HG02588 (cell line): Measurements from ENCODE around the gene KRT15.

Experiments used
- ATAC-seq: cut with Tn5 transposase; IDR thresholded peaks from one replicate; pipeline ENCODE4 v1.9.1; 2021; ENCODE audit warnings: mild to moderate bottlenecking, moderate library complexity; ENCODE audit not compliant: unreplicated experiment

KRT15 gene

GRCh38 chr17:41505809-41506767 lies 12.6 kb downstream of the KRT15 start:
- no peak for ATAC-seq

DNA sequence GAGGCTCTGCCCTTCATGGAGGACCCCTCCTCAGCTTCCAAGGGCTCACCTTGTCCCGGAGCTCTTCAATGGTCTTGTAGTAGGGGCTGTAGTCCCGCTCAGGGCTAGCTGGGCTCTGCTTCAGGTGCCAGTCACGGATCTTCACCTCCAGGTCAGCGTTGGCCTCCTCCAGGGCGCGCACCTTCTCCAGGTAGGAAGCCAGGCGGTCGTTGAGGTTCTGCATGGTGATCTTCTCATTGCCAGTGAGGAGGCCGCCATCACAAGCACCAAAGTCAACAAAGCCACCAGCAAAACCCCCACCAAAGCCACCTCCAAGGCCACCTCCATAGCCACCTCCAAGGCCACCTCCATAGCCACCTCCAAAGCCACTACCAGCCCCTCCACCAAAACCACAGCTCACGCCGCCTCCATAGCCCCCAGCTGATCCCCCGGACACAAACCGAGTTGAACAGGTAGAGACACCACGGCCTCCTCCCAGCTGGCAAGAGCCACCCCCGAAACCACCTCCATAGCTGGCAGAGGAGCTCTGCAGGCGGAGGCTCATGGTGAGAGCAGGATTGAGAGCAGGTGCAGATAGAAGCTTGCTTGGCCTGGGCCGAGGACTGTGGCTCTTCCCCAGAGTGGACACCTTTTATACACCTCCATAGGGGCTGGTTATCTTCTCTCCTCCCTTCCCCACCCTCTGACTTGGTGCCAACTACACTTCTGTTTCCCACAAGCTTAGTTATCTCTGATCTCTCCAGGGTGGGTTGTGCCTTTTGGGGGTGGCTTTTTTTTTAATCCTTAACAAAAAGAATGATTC lies 13.5 kb downstream of the KRT15 start, which contains the start of gene KRT13:
Gene KRT13, minus strand, starts transcription at position 606 of the 802 bp plus-strand sequence. Its CDS starts 62 bp downstream, at position 544.
- ATAC-seq: no peak

GRCh38 chr17:41504246-41504977 lies 14.3 kb downstream of the KRT15 start:
- no peak for ATAC-seq

GRCh38 chr17:41503202-41503601 lies 15.5 kb downstream of the KRT15 start:
- ATAC-seq: no peak

DNA sequence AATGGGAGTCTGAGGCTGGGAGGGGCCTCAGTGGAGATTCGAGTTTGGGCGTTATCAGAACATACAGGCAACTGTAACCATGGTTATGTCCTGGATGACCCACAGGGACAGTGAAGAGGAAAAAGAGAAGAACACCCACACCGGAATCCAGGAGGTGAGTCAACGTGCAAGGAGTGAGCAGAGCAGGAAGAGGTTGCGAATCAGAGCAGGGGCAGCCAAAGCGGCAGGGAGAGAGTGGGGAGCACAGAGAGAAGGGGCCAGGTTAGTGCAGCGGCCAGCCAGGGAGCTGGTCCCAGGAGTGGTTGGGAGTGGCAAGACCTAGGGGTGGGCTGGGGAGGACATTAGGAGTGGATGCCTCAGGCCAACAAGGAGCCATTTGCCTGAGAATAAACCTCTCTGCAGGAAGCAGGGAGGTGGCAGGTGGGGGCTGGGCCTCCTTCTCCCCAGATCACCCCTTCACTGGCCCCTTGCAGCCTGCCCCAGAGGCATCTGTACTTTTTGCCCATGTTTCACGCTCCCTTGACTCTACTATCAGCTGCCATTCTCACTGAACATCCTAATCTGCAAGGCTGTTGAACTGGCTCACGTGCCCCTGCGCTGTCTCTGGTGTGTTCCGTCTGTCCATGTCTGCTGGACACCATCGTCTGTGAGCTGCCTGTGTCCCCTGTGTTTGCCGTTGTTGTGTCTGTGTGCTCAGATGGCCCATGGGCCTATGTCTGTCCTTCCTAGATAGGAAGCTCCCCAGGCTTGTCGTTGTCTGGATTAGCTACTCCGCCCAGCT lies 18.4 kb downstream of the KRT15 start:
- ATAC-seq: no peak

DNA sequence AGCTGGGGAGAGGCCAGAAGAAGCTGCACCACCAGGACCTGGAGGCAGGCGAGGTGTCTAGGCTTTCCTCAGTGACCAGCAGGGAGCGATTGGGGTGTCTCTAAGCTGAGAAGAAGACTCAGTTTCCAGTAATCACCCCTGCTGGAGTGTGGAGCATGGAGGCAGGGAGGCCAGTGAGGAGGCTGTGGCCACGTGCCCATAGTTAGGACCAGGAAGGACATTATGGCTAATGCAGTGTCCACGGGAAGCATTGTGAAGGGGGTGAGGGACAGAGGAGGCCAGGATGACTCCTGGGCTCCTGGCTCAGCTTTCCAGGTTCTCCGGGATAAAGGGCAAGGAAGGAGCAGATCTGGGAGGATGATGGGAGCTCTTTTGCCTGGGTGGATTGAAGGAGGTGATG lies 19.0 kb downstream of the KRT15 start:
- no peak for ATAC-seq

DNA sequence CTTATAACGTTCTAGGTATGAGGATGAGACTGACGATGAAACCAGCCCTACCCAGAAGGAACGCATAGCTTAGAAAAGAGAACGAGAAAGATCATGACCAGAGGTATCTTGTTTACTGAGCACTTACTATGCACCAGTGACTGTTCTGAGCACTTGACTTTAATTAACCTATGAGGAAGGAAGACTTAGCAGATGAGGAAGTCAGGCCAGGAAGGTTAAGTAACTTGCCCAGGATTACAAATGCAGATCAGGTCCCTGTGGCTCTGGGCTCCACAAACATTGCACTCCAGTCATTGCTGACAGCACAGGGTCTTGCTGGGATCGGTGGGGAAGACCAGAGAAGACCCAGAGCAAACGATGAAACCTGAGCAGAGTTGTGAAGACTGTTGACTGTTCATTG lies 20.4 kb downstream of the KRT15 start:
- no peak for ATAC-seq

DNA sequence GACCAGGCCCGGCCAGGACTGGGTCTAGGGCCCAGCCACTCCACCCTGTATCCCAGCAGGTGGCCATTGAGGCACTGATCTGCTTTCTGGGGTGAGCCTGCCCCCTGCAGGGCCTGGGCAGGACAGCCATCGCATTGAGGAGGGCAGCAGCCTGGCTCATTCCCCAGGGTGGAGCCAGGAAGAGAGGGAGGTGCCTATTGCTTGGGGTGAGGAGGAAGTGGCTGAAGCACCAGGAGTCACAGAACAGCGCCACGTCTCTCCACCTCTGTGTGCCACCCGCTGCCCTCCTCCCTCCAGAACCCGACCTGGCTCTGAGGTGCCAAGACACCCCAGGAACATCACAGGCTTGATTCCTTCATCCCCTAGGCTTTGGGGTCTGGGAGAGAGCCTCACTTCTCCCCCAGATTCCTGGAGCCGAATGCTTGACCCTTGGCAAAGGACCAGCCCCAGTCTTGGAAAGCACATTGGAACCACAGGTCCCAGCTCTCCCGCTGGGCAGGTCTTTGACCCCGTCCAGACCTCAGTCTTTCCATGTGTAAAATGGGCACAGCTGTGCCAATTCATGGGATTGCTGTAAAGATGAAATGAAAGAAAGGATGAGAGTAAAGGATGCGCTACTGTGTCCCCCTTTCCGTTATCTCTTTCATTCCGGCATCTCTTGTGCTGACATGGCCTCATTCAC lies 21.7 kb downstream of the KRT15 start:
- ATAC-seq: peak; percentile 47

DNA sequence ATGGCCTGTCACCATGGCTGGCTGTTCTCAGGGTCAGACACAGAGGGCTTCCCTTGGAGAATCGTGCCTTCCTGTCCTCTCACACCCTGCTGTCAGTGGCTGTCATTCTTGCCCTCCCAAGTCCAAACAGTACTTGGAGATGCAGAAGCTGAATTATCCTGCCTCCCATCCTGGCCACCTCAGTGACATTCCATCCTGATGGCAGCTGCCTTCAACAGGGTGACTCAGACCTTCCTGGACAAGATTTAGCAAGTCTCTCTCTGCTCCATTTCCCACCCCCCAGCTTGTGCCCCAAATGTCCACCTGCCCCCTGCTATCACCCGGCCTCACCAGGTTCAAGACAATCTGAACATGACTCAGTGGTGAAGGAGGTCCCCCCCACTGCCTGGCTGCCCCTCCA lies 24.2 kb downstream of the KRT15 start:
- ATAC-seq: no peak

DNA sequence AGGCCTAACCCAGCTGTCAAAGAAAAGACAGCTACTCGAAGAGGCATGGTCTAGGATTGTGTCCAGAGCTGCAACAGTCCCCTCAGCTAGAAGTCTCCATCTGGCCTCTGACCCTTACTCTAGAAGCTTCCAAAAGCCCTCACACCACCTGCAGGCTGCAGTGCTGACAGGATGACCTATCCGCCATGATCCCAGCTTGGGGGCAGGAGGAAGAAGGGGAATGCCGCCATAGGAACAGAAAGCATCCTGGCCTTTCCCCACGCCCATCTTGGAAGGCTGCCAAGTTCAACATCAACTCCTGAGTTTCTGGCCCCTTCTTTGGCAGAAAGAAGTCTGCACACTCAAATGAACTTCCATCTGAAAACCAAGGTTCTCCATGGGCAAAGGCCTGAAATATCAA lies 25.9 kb downstream of the KRT15 start:
- ATAC-seq: no peak

- no peak for ATAC-seq
These were observed 26.3 kb downstream of the KRT15 start for GRCh38 chr17:41492351-41492750.

GRCh38 chr17:41491476-41491875 lies 27.2 kb downstream of the KRT15 start:
- no peak for ATAC-seq

GRCh38 chr17:41490000-41490990 lies 28.4 kb downstream of the KRT15 start:
- ATAC-seq: no peak

- ATAC-seq: no peak
These were observed 29.2 kb downstream of the KRT15 start, which contains the start of gene KRT36 for GRCh38 chr17:41489531-41489930. TSS of gene KRT36 (minus strand) at chr17:41489910. CDS start at chr17:41489864, 46 bp downstream.

DNA sequence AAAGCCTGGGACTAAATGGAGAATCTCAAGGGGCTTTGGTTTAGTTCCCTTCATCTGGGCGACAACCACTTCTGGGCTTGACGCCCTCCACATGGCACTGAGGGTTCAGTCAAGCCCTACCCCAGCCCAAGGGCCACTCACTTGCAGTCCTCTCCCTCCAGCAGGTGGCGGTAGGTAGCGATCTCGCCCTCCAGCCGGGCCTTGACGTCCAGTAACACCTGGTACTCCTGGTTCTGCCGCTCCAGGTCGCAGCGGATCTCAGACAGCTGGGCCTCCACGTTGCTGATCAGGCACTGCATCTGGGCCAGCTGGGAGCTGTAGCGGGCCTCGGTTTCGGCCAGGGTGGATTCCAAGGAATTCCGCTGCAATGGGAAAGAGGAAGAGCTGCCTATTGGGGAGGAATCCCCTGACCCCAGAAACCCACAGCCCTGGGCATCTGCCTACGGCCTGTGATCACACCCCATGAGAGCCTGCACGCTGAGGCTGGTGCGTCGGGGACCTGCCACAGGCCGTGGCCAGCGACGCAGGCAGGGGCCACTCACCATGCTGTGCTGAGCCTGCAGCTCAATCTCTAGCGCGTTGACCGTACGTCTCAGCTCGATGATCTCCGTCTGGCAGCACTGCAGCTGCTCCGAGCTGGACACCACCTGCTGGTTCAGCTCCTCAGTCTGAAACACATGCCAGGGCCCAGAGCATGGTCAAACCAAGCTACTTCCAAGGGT lies 31.7 kb downstream of the KRT15 start:
- ATAC-seq: no peak

DNA sequence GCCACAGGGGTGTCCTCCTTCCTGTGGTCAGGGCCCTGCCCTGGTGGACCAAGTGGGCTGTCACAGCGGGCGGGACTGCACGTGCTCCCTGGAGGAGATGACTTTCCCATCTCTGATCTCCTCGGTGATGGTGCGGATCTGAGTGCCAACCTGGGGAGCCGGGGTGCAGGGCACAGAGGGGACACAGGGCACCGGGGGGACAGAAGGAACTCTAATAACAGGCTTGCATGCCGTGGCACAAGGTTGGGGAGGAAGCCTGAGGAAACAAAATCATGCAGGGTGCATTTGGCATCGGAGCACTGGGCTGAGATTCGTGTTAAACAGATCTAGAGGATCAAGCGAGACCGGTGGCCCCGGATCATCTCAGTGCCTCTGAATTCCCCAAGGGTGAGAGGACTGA lies 32.4 kb downstream of the KRT15 start:
- ATAC-seq: no peak
